Ascending aorta (tissue), 2 donors: Measurements from ENCODE around the gene MCC. TPM values are rescaled to one million over a fixed set of nuclear protein-coding genes. Genes with fewer than 3 reads are reported as not detected.

Experiments
- DNase-seq, 2 donors: peaks; one replicate each; pipeline ENCODE4 v3.0.0-alpha.2; 2019; ENCODE audit warnings: low spot score in 2 of 2
- H3K27ac ChIP-seq, 2 donors: fragments of 200-600 bp; sonication (generic); one replicate each; pipeline ENCODE4 v1.5.1; 2016 to 2017; ENCODE audit warnings: mild to moderate bottlenecking in 1 of 2
- H3K27me3 ChIP-seq: fragments of 200-600 bp; sonication (generic); one replicate; pipeline ENCODE4 v1.5.1; 2017
- H3K36me3 ChIP-seq, 2 donors: fragments of 200-600 bp; sonication (generic); one replicate each; pipeline ENCODE4 v1.5.1; 2016
- H3K4me1 ChIP-seq, 2 donors: fragments of 200-600 bp; sonication (generic); one replicate each; pipeline ENCODE4 v1.5.1; 2016 to 2017; ENCODE audit warnings: mild to moderate bottlenecking in 1 of 2
- H3K4me3 ChIP-seq, 2 donors: fragments of 200-600 bp; sonication (generic); one replicate each; pipeline ENCODE4 v1.5.1; 2016 to 2017; ENCODE audit warnings: mild to moderate bottlenecking in 1 of 2
- H3K9me3 ChIP-seq, 2 donors: fragments of 200-600 bp; sonication (generic); one replicate each; pipeline ENCODE4 v1.5.1; 2016
- intact Hi-C: fragments of 100-400 bp; cut with DNase I; formaldehyde crosslinking; loops from one replicate; pipeline ENCODE4 v1.15.1; 2023
- total RNA-seq: library from RNA; depleted of rRNA; stranded (reverse); fragments of >200 nt; gene quantifications from one replicate; pipeline ENCODE4 v1.1.0, GENCODE V29; 2016
- TF ChIP-seq, protein P1 (sequence below), 3 experiments: fragments of 200-600 bp in 2 of 3; fragments of 450-650 bp in 1 of 3; sonication (generic) in 2 of 3; IDR thresholded peaks; one replicate each; pipeline ENCODE4 v1.5.1; 2016 to 2019; ENCODE audit warnings: antibody characterized with exemption in 3 of 3, mild to moderate bottlenecking in 1 of 3, moderate library complexity in 1 of 3

Gene MCC
- total RNA-seq, 1 donor from 2014 or later: 67.9 TPM

- H3K36me3 ChIP-seq: no peaks in the 10 kb centered on the region
- no peak for DNase-seq
- TF ChIP-seq, protein P1, sequence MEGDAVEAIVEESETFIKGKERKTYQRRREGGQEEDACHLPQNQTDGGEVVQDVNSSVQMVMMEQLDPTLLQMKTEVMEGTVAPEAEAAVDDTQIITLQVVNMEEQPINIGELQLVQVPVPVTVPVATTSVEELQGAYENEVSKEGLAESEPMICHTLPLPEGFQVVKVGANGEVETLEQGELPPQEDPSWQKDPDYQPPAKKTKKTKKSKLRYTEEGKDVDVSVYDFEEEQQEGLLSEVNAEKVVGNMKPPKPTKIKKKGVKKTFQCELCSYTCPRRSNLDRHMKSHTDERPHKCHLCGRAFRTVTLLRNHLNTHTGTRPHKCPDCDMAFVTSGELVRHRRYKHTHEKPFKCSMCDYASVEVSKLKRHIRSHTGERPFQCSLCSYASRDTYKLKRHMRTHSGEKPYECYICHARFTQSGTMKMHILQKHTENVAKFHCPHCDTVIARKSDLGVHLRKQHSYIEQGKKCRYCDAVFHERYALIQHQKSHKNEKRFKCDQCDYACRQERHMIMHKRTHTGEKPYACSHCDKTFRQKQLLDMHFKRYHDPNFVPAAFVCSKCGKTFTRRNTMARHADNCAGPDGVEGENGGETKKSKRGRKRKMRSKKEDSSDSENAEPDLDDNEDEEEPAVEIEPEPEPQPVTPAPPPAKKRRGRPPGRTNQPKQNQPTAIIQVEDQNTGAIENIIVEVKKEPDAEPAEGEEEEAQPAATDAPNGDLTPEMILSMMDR (IDR thresholded peaks at IDR 0.05): no peak
- no peak overlapping the region for H3K27ac ChIP-seq
- H3K9me3 ChIP-seq: no peaks in the 10 kb centered on the region
- no peaks in the 10 kb centered on the region for H3K27me3 ChIP-seq
- H3K4me1 ChIP-seq: no peaks in the 10 kb centered on the region
- intact Hi-C loops: no loop called here
- H3K4me3 ChIP-seq: no peak overlapping the region
These were observed 270.1 kb downstream of the MCC start for GRCh38 chr5:113218200-113218599.

- H3K27me3 ChIP-seq: no peaks in the 10 kb centered on the region
- intact Hi-C loops: no loop called here
- no peak for DNase-seq
- no peaks in the 10 kb centered on the region for H3K4me1 ChIP-seq
- no peak overlapping the region for H3K27ac ChIP-seq
- H3K4me3 ChIP-seq: no peak overlapping the region
- no peaks in the 10 kb centered on the region for H3K36me3 ChIP-seq
- TF ChIP-seq, protein P1 (IDR thresholded peaks at IDR 0.05): no peak
- no peaks in the 10 kb centered on the region for H3K9me3 ChIP-seq
These were observed 270.6 kb downstream of the MCC start for GRCh38 chr5:113217619-113218184.

- Histone ChIP-seq H3K4me1 (no peaks in the 10 kb centered on the region), H3K27ac (no peak overlapping the region), H3K27me3 (no peaks in the 10 kb centered on the region), H3K36me3 (no peaks in the 10 kb centered on the region), H3K4me3 (no peak overlapping the region), H3K9me3 (no peaks in the 10 kb centered on the region)
- TF ChIP-seq, protein P1 (IDR thresholded peaks at IDR 0.05): no peak
- no peak for DNase-seq
- intact Hi-C loops: no loop called here
These were observed 271.7 kb downstream of the MCC start for GRCh38 chr5:113216545-113216944.

GRCh38 chr5:113215401-113216060 lies 272.7 kb downstream of the MCC start:
- TF ChIP-seq, protein P1 (IDR thresholded peaks at IDR 0.05): no peak
- intact Hi-C loops: no loop called here
- no peak for DNase-seq

DNA sequence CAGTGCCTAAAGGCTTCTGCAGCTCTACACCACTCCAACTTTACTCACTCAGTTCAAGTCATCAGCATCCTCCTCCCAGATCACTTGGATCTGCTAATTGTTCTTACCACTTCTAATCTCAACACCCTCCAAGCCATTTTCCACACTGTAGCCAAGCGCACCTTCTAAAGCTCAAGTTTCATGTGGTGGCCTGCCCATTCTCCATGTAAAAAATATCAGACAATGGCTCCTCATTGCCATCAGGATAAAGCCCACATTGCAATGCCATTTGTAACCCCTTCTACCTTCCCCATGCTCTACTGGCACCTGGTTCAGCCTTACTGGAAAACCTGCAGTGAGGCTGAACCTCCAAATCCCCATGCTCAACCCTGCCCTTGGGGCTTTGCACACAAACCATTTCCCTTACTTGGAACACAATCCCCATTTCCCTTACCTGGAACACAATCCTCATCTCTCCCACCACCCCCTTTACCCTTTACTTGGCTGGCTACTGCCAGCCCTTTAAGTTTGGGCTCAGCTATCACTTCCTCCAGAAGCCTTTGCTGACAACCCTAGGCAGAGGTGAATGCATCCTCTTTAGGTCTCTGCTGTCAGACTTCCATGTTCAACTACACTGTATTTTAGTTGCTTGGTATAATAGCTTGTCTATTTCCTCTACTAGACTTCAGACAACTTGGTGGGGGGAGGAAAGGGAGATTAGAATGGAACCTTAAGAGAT lies 273.5 kb downstream of the MCC start:
- TF ChIP-seq, protein P1 (IDR thresholded peaks at IDR 0.05): no peak
- intact Hi-C loops: no loop called here

More at GRCh38 chr5:113215401-113216060, 272.7 kb downstream of the MCC start:
- Histone ChIP-seq H3K9me3 (no peaks in the 10 kb centered on the region), H3K4me3 (no peak overlapping the region), H3K36me3 (no peaks in the 10 kb centered on the region), H3K27ac (no peak overlapping the region), H3K4me1 (no peaks in the 10 kb centered on the region), H3K27me3 (no peaks in the 10 kb centered on the region)

More for the DNA sequence above, 273.5 kb downstream of the MCC start:
- Histone ChIP-seq H3K4me3 (no peak overlapping the region), H3K27ac (no peak overlapping the region), H3K36me3 (no peaks in the 10 kb centered on the region), H3K9me3 (no peaks in the 10 kb centered on the region), H3K27me3 (no peaks in the 10 kb centered on the region), H3K4me1 (no peaks in the 10 kb centered on the region)
- DNase-seq: no peak
